VCaP (cell line): ENCODE data around the gene OPA1.

Experiments
- H3K27ac ChIP-seq: fragments of 450-650 bp; 2 replicates; pipeline ENCODE4 v1.5.1; 2017
- CTCF ChIP-seq: fragments of 450-650 bp; conservative IDR thresholded peaks from 2 replicates; pipeline ENCODE4 v1.5.1; 2017; ENCODE audit warnings: mild to moderate bottlenecking, moderate library complexity

The OPA1 gene

GRCh38 chr3:193719735-193720134 lies 126.7 kb downstream of the OPA1 start:
- no peak overlapping the region for H3K27ac ChIP-seq
- TF ChIP-seq CTCF: no peak

GRCh38 chr3:193720169-193720568 lies 127.2 kb downstream of the OPA1 start:
- TF ChIP-seq CTCF: no peak
- no peak overlapping the region for H3K27ac ChIP-seq

- H3K27ac ChIP-seq: no peak overlapping the region
- no peak for TF ChIP-seq CTCF
Measured at GRCh38 chr3:193722566-193722965, 129.6 kb downstream of the OPA1 start.

GRCh38 chr3:193727089-193727488 lies 134.1 kb downstream of the OPA1 start:
- no peak for TF ChIP-seq CTCF
- H3K27ac ChIP-seq: no peak overlapping the region

- TF ChIP-seq CTCF: no peak
- H3K27ac ChIP-seq: no peak overlapping the region
Measured at GRCh38 chr3:193728429-193729087, 135.6 kb downstream of the OPA1 start.

- no peak overlapping the region for H3K27ac ChIP-seq
- TF ChIP-seq CTCF: no peak
Measured at GRCh38 chr3:193729088-193729465, 136.1 kb downstream of the OPA1 start.

GRCh38 chr3:193729601-193730000 lies 136.6 kb downstream of the OPA1 start:
- H3K27ac ChIP-seq: no peak overlapping the region
- no peak for TF ChIP-seq CTCF
